RWPE1 (cell line): ENCODE results near the gene MET.
"Not testable (repeated sequence)": the region's sequence is repeated elsewhere in the genome, so short reads cannot be mapped to it uniquely, and the experiment has no call there.

Experiments
- CTCF ChIA-PET: fragments of 350-600 bp; sonication (Branson Sonifier 250); formaldehyde crosslinking; extraction: SDS; loops from one replicate; lab custom pipeline; 2021; lab: Yijun Ruan, JAX
- POLR2A ChIA-PET: fragments of 400-600 bp; formaldehyde crosslinking; extraction: SDS; loops from one replicate; lab custom pipeline; 2020; ENCODE audit warnings: antibody characterized with exemption; ENCODE audit not compliant: low non-redundant PET; lab: Yijun Ruan, JAX
- DNase-seq: peaks from one replicate; pipeline ENCODE4 v3.0.0; 2012; ENCODE audit warnings: low spot score
- H3K27ac ChIP-seq: fragments of 450-650 bp; 2 replicates; pipeline ENCODE4 v1.5.1; 2017
- TF ChIP-seq, protein P1 (sequence below): fragments of 450-650 bp; conservative IDR thresholded peaks from 2 replicates; pipeline ENCODE4 v1.5.1; 2017; ENCODE audit warnings: low read depth, mild to moderate bottlenecking

MET gene

DNA sequence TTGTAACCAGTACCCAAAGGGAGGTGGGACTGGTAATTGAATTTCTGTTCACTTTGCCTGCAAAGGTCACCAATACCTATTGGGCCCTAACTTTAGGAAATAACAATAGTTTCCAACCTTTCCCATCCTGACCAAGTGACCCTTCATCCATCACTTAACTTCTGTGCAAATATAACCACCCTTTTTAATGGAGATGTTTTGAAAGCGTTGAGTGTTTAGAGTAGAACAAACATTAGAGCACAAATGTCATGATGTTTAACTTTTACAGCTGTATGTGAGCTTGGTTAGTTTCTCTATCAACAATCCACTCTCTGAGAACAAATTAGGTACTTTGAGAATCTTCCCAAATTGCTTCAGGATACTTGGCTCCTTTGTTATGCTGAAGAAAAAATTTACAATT is 66.4 kb downstream of the MET start:
- no peak for DNase-seq
- ChIA-PET POLR2A (no interaction called here), CTCF (no interaction called here)
- no peak overlapping the region for H3K27ac ChIP-seq
- TF ChIP-seq, protein P1, sequence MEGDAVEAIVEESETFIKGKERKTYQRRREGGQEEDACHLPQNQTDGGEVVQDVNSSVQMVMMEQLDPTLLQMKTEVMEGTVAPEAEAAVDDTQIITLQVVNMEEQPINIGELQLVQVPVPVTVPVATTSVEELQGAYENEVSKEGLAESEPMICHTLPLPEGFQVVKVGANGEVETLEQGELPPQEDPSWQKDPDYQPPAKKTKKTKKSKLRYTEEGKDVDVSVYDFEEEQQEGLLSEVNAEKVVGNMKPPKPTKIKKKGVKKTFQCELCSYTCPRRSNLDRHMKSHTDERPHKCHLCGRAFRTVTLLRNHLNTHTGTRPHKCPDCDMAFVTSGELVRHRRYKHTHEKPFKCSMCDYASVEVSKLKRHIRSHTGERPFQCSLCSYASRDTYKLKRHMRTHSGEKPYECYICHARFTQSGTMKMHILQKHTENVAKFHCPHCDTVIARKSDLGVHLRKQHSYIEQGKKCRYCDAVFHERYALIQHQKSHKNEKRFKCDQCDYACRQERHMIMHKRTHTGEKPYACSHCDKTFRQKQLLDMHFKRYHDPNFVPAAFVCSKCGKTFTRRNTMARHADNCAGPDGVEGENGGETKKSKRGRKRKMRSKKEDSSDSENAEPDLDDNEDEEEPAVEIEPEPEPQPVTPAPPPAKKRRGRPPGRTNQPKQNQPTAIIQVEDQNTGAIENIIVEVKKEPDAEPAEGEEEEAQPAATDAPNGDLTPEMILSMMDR: no peak

DNA sequence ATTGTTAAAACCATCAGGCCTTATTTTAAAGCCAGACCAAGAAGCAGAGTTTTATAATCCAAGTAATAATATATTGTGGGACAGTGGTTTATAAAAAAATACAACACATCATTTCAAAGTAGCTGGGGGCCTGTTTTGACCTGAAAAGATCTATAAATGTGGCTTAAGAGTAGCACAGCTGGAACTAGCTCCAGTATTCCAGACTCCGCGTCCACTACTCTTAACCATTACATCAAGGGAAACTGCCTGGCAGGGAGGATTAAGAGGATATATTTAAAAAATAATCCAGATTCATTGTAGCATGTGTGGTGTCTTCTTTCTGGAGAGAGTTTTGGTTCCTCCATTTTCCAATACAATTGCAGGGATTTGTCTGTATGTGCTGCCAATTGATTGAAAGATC is 67.3 kb downstream of the MET start:
- ChIA-PET CTCF (interaction anchor here (0.6 to 0.9 kb wide), 3 partner anchors 8 to 116 kb away, joined by 3 read pairs; no protein-coding TSS in a partner anchor), POLR2A (no interaction called here)
- DNase-seq: no peak
- H3K27ac ChIP-seq: no peak overlapping the region
- TF ChIP-seq, protein P1: no peak

DNA sequence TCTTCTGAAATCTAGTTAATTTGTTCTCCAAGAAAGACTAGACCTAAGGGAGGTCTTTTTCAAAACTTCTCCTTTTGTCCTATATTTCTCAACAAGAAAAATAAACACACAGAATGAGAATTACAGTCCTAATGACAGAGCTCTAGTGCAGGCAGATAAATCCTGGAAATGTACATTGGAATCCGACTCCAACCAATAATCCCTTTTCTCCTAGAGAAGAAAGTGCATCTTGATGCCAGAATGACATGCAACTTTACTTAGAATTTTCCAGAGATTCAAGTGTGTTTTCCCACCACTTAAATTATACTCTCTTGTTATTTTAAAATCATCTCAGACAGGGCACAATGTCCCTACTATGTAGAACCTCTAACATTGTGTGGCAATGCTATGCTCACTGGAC is 68.2 kb downstream of the MET start:
- DNase-seq: no peak

DNA sequence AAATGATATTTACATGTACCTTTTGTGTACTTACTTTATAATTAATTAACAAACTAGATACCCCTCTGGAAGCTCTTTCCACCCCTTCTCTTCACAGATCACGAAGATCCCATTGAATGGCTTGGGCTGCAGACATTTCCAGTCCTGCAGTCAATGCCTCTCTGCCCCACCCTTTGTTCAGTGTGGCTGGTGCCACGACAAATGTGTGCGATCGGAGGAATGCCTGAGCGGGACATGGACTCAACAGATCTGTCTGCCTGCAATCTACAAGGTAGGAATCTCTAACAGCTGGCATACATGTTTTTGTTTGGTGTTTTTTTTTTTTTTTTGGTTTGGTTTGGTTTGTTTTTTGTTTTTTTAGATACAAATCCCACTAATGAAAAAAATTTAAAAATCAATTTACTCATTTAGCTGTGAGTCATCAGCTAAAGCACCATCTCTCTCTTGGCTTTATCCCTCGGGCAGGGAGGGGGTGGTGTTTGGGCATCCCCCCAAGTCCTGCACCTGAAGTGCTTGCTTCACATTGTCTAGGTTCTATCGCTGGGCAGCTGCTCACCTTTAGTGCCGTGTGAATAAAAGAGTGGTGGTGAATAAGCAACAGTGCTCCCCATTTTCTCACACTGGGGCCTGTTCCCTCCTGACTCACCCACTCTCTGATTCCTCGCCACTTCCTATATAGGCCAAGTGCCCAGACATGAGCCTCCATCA is 68.9 kb downstream of the MET start:
- CTCF ChIA-PET: interaction anchor here (1.6 kb wide), 1 partner anchor 149 kb away, joined by 3 read pairs; no protein-coding TSS in a partner anchor
- TF ChIP-seq, protein P1: no peak
- peak; percentile 73 for DNase-seq
- POLR2A ChIA-PET: no interaction called here
- peak overlapping the region; percentile 59 for H3K27ac ChIP-seq

More for the DNA sequence above, 68.2 kb downstream of the MET start:
- CTCF ChIA-PET: no interaction called here
- TF ChIP-seq, protein P1: no peak
- no peak overlapping the region for H3K27ac ChIP-seq
- POLR2A ChIA-PET: no interaction called here

DNA sequence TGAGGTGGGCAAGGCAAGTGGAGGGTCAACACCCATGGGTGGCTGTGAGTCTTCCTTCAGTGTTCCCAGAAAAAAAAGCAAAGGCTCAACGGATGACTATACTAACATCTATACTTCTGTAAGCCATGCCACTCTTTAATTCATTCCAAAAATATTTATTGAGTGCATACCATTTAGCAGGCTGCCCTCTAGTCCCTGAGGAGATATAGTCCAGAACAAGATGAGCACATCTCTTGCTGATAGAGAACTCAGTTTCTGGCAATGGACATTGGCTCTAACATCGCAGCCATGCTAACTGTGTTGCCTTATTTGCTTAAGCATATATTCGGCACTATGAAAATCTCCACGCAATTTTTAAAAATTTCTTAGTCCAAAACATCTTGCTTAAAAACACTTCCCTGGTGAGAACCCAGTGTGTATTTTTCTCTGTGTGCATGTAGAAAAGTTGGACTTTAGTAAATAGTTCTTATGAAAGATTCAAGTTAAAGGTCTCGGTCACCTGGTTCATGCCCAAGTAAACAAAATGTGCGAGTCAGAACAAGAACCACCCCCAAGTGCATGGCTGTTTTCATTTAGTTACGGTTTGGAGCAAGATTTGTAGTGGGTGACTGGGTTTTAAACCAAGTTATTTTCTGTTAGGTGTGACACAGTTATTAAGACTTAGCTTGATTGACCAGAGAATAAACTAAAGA is 69.8 kb downstream of the MET start:
- ChIA-PET CTCF (interaction anchor here (1.6 kb wide), 1 partner anchor 150 kb away, joined by 3 read pairs; no protein-coding TSS in a partner anchor), POLR2A (no interaction called here)
- DNase-seq: peak; percentile 13
- TF ChIP-seq, protein P1: no peak
- peak overlapping the region; percentile 59 for H3K27ac ChIP-seq

DNA sequence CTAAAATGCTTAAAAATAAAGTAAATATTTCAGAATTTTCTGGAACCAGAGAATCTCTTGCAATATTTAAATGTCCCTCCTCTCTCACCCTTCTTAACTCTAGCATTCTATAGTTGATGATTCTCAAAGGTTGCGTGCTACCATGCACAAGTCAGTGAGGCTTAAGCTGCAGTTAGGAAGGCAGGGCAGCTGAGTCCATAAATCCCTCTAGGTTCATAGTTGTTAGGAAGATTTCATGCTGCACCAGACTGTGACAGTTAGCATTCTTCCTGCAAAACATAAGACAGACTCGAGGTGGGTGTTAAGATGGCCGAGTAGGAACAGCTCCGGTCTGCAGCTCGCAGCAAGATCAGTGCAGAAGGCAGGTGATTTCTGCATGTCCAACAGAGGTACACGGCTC is 70.6 kb downstream of the MET start:
- H3K27ac ChIP-seq: no peak overlapping the region
- no peak for DNase-seq
- CTCF ChIA-PET: no interaction called here
- TF ChIP-seq, protein P1: no peak
- POLR2A ChIA-PET: no interaction called here

DNA sequence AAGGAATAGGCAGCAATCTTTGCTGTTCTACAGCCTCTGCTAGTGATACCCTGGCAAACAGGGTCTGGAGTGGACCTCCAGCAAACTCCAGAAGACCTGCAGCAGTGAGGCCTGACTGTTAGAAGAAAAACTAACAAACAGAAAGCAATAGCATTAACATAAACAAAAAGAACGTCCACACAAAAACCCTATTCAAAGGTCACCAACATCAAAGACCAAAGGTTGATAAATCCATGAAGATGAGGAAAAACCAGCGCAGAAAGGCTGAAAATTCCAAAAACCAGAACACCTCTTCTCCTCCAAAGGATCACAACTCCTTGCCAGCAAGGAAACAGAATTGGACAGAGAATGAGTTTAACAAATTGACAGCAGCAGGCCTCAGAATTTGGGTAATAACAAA is 71.8 kb downstream of the MET start:
- CTCF ChIA-PET, POLR2A ChIA-PET, H3K27ac ChIP-seq, DNase-seq: not testable (repeated sequence)

DNA sequence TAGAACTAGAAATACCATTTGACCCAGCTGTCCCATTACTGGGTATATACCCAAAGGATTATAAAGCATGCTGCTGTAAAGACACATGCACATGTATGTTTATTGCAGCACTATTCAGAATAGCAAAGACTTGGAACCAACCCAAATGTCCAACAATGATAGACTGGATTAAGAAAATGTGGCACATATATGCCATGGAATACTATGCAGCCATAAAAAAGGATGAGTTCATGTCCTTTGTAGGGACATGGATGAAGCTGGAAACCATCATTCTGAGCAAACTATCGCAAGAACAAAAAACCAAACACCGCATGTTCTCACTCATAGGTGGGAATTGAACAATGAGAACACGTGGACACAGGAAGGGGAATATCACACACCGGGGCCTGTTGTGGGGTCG is 74.4 kb downstream of the MET start:
- CTCF ChIA-PET, POLR2A ChIA-PET, H3K27ac ChIP-seq, DNase-seq: not testable (repeated sequence)

DNA sequence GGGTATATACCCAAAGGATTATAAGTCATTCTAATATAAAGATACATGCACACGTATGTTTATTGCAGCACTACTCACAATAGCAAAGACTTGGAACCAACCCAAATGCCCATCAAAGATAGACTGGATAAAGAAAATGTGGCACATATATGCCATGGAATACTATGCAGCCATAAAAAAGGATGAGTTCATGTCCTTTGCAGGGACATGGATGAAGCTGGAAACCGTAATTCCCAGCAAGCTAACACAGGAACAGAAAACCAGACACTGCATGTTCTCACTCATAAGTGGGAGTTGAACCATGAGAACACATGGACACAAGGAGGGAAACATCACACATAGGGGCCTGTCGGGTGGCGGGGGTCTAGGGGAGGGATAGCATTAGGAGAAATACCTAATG is 79.1 kb downstream of the MET start:
- DNase-seq, CTCF ChIA-PET, H3K27ac ChIP-seq, POLR2A ChIA-PET: not testable (repeated sequence)
